ENCODE data around the gene USP47.
A peak's percentile ranks its signal among the peaks of the same experiment; 100 is the strongest.

Gene USP47

DNA sequence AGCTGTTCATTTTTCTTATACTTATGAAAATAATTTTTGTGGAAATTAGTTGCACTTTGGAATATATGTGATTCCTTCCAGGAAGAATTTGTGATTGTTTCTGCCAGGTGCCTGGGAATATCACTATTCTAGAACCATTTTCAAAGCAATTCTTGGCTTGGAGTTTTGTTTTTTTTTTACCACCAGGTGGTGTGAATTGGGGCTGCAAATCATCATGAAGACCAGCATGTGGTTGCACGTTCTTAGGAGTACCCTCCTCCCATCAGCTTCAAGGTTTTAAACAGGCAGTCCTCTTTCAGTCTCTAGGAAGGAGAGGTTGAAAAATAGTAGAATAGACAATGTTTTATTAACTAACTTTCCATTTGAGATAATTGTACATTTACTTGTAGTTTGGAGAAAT, 25.9 kb downstream of the USP47 start:
- TF ChIP-seq, protein P1, sequence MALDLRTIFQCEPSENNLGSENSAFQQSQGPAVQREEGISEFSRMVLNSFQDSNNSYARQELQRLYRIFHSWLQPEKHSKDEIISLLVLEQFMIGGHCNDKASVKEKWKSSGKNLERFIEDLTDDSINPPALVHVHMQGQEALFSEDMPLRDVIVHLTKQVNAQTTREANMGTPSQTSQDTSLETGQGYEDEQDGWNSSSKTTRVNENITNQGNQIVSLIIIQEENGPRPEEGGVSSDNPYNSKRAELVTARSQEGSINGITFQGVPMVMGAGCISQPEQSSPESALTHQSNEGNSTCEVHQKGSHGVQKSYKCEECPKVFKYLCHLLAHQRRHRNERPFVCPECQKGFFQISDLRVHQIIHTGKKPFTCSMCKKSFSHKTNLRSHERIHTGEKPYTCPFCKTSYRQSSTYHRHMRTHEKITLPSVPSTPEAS (tag by site-specific recombination; IDR thresholded peaks at IDR 0.05) = no peak
- TF ChIP-seq, protein P2, sequence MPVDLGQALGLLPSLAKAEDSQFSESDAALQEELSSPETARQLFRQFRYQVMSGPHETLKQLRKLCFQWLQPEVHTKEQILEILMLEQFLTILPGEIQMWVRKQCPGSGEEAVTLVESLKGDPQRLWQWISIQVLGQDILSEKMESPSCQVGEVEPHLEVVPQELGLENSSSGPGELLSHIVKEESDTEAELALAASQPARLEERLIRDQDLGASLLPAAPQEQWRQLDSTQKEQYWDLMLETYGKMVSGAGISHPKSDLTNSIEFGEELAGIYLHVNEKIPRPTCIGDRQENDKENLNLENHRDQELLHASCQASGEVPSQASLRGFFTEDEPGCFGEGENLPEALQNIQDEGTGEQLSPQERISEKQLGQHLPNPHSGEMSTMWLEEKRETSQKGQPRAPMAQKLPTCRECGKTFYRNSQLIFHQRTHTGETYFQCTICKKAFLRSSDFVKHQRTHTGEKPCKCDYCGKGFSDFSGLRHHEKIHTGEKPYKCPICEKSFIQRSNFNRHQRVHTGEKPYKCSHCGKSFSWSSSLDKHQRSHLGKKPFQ (tag by site-specific recombination; IDR thresholded peaks at IDR 0.05) = 0 out of 2 replicates have a peak, but pooled peaks have one; percentile 47
- ChIA-PET CTCF (interaction anchor here (0.6 to 1.3 kb wide), 4 partner anchors 15 to 64 kb away, joined by 3 to 6 read pairs (median 4); no protein-coding TSS in a partner anchor), POLR2A (no interaction called here)
- no peaks in the 10 kb centered on the region for H3K36me3 ChIP-seq (ENCODE audit: control insufficient read depth in 2 of 2, insufficient read depth in 1 of 2, low read length in 2 of 2)
- H3K27ac ChIP-seq (ENCODE audit: extremely low read depth, low read depth, low read length) = no peak overlapping the region
- no peak overlapping the region for H3K4me3 ChIP-seq (ENCODE audit: low read depth, low read length)
- H3K4me1 ChIP-seq (ENCODE audit: control insufficient read depth, insufficient read depth, low read length) = no peaks in the 10 kb centered on the region
- no peaks in the 10 kb centered on the region for H3K9me3 ChIP-seq (ENCODE audit: control insufficient read depth, insufficient read depth, low read depth, low read length)

DNA sequence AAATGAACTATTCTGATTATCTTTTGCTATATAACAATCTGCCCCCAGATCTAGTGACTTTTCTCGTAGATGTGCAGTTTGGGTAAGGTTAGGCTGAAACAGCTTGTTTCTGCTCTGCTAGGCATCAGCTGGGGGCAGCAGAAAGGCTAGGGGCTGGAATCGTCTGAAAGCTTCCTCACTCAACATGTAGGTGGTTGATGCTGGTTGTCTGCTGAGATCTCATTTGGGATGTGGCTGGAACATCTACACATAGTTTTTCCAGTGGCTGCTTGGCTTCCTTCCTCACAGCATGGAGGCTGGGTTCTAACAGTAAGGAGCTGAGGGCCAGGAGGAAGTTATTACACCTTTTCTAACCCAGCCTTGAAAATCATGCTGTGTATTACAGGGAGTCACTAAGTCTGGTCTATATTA, 30.2 kb downstream of the USP47 start:
- TF ChIP-seq ZNF623 (tag by site-specific recombination; IDR thresholded peaks at IDR 0.05) (no peak), ZBTB17 (tag by site-specific recombination; IDR thresholded peaks at IDR 0.05) (0 out of 2 replicates have a peak, but pooled peaks have one; percentile 44), ZNF266 (tag by site-specific recombination; IDR thresholded peaks at IDR 0.05; ENCODE audit: low read depth) (no peak), ZNF133 (tag by site-specific recombination; IDR thresholded peaks at IDR 0.05) (no peak), ZIC2 (tag by site-specific recombination; IDR thresholded peaks at IDR 0.05) (peak; percentile 66), ZNF530 (tag by site-specific recombination; IDR thresholded peaks at IDR 0.05; ENCODE audit: low read depth) (peak; percentile 91), WT1 (tag by site-specific recombination; IDR thresholded peaks at IDR 0.05) (no peak)
- H3K4me3 ChIP-seq (ENCODE audit: low read depth, low read length) = no peak overlapping the region
- no peaks in the 10 kb centered on the region for H3K4me1 ChIP-seq (ENCODE audit: control insufficient read depth, insufficient read depth, low read length)
- CTCF ChIA-PET = interaction anchor here (0.6 to 1.2 kb wide), 3 partner anchors 24 to 115 kb away, joined by 3 read pairs; no protein-coding TSS in a partner anchor
- no peaks in the 10 kb centered on the region for H3K36me3 ChIP-seq (ENCODE audit: control insufficient read depth in 2 of 2, insufficient read depth in 1 of 2, low read length in 2 of 2)
- no peaks in the 10 kb centered on the region for H3K9me3 ChIP-seq (ENCODE audit: control insufficient read depth, insufficient read depth, low read depth, low read length)
- H3K27ac ChIP-seq (ENCODE audit: extremely low read depth, low read depth, low read length) = no peak overlapping the region
- POLR2A ChIA-PET = interaction anchor here (1.2 kb wide), 1 partner anchor 31 kb away, joined by 7 read pairs; the partner anchor contains the start of gene USP47

DNA sequence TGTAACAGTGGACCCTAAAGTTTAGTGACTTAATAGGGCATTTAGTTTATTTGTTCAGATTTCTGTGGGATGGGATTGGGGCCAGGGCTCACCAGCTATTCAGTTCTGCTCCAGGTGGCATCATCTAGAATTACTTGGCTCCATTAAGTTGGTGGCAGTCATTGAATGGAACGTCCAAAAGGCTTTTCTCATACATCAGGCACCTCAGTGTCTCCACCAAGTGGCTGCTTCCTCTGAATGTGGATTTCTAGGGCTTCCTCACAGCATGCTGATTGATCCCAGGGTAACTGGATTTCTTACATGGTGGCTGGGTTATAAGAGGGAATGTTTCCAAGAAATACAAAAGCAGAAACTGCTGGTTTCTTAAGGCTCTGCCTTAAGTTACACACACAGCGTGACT, 34.7 kb downstream of the USP47 start:
- H3K36me3 ChIP-seq (ENCODE audit: control insufficient read depth in 2 of 2, insufficient read depth in 1 of 2, low read length in 2 of 2) = no peaks in the 10 kb centered on the region
- no peaks in the 10 kb centered on the region for H3K4me1 ChIP-seq (ENCODE audit: control insufficient read depth, insufficient read depth, low read length)
- TF ChIP-seq SALL2 (tag by site-specific recombination; IDR thresholded peaks at IDR 0.05; ENCODE audit: borderline replicate concordance) (no peak), MZF1 (tag by site-specific recombination; IDR thresholded peaks at IDR 0.05; ENCODE audit: borderline replicate concordance) (peak; percentile 43; the same call in 1 of the 2 replicates), ZNF473 (tag by site-specific recombination; IDR thresholded peaks at IDR 0.05) (no peak), TRIM28 (IDR thresholded peaks at IDR 0.05; ENCODE audit: borderline replicate concordance, low read length) (no peak)
- H3K9me3 ChIP-seq (ENCODE audit: control insufficient read depth, insufficient read depth, low read depth, low read length) = no peaks in the 10 kb centered on the region
- no peak overlapping the region for H3K4me3 ChIP-seq (ENCODE audit: low read depth, low read length)
- ChIA-PET POLR2A (interaction anchor here (1.0 kb wide), 1 partner anchor 34 kb away, joined by 3 read pairs; no protein-coding TSS in a partner anchor), CTCF (interaction anchor here (0.6 to 1.2 kb wide), 6 partner anchors 14 to 743 kb away, joined by 3 to 7 read pairs (median 4); no protein-coding TSS in a partner anchor)
- no peak overlapping the region for H3K27ac ChIP-seq (ENCODE audit: extremely low read depth, low read depth, low read length)

DNA sequence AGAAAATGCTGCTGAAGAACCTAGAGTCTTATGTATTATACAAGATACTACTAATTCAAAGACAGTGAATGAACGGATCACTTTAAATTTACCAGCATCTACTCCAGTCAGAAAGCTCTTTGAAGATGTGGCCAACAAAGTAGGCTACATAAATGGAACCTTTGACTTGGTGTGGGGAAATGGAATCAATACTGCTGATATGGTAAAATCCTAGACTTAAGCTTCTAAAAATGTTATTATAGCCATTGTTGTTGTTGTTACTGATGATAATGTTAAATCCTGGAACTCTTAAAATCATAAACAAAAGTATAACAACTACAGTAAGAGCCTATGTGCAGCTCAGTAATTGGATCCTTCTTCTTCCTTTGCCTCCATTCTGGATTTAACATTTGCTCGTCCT, 38.4 kb downstream of the USP47 start:
- TF ChIP-seq ZNF132 (tag by site-specific recombination; IDR thresholded peaks at IDR 0.05; ENCODE audit: borderline replicate concordance) (no peak), SP3 (tag by site-specific recombination; IDR thresholded peaks at IDR 0.05) (no peak), TCF7L2 (IDR thresholded peaks at IDR 0.05; ENCODE audit: borderline replicate concordance, low read depth, low read length) (0 out of 2 replicates have a peak, but pooled peaks have one; percentile 22), ZSCAN30 (tag by site-specific recombination; IDR thresholded peaks at IDR 0.05) (no peak)
- POLR2A ChIA-PET = no interaction called here

More for the DNA sequence above, 38.4 kb downstream of the USP47 start:
- Histone ChIP-seq H3K4me3 (ENCODE audit: low read depth, low read length) (no peak overlapping the region), H3K4me1 (ENCODE audit: control insufficient read depth, insufficient read depth, low read length) (peaks cover 2% of the 10 kb centered on the region; the same call in 1 of the 2 replicates), H3K36me3 (ENCODE audit: control insufficient read depth in 2 of 2, insufficient read depth in 1 of 2, low read length in 2 of 2) (peaks cover 0 to 9% of the 10 kb centered on the region in 2 experiments; a peak in 1 of 3 replicates), H3K27ac (ENCODE audit: extremely low read depth, low read depth, low read length) (no peak overlapping the region), H3K9me3 (ENCODE audit: control insufficient read depth, insufficient read depth, low read depth, low read length) (no peaks in the 10 kb centered on the region)
- CTCF ChIA-PET = interaction anchor here (0.6 to 1.4 kb wide), 6 partner anchors 16 to 849 kb away, joined by 3 to 5 read pairs (median 3); no protein-coding TSS in a partner anchor

Measured in HEK293 (cell line).